Keratinocyte (primary cell): Measurements from ENCODE around the gene CSH1. TPM values are rescaled to one million over a fixed set of nuclear protein-coding genes. Genes with fewer than 3 reads are reported as not detected.

Experiments
- DNase-seq: peaks from one replicate; pipeline ENCODE4 v3.0.0-alpha.2; 2011; ENCODE audit warnings: low read depth, missing footprints, low spot score
- FAIRE-seq: peaks from 2 replicates; lab custom pipeline; 2011; peaks lifted over from hg19 to GRCh38; lab: Jason Lieb, UNC
- H2AFZ ChIP-seq: 2 replicates; pipeline ENCODE4 v1.6.0; 2012; ENCODE audit warnings: low read length, control low read depth, inconsistent platforms; ENCODE audit not compliant: control insufficient read depth
- H3K27ac ChIP-seq: 2 replicates; pipeline ENCODE4 v1.5.1; 2011; ENCODE audit warnings: low read length; ENCODE audit not compliant: control insufficient read depth, insufficient read depth
- H3K27me3 ChIP-seq: 3 replicates; pipeline ENCODE4 v1.6.0; 2011; ENCODE audit warnings: low read length; ENCODE audit not compliant: control insufficient read depth, insufficient read depth; ENCODE audit errors: extremely low read depth
- H3K36me3 ChIP-seq, 2 experiments: 2 replicates in 1 of 2; 3 replicates in 1 of 2; pipeline ENCODE4 v1.5.1; 2011; ENCODE audit warnings: low read length in 2 of 2, mild to moderate bottlenecking in 1 of 2; ENCODE audit not compliant: control insufficient read depth in 2 of 2, insufficient read depth in 2 of 2; ENCODE audit errors: extremely low read depth in 1 of 2
- H3K4me1 ChIP-seq: 3 replicates; pipeline ENCODE4 v1.5.1; 2011; ENCODE audit warnings: low read length; ENCODE audit not compliant: control insufficient read depth, insufficient read depth; ENCODE audit errors: extremely low read depth
- H3K4me2 ChIP-seq: 3 replicates; pipeline ENCODE4 v1.6.0; 2011; ENCODE audit warnings: low read depth, low read length; ENCODE audit not compliant: control insufficient read depth, insufficient read depth; ENCODE audit errors: extremely low read depth
- H3K4me3 ChIP-seq, 3 experiments: fragments of 200-600 bp in 1 of 3; sonication (generic) in 1 of 3; 2 replicates in 2 of 3; 3 replicates in 1 of 3; pipeline ENCODE4 v1.5.1; 2011 to 2016; ENCODE audit warnings: low read length in 3 of 3, mild to moderate bottlenecking in 3 of 3, control low read depth in 2 of 3, inconsistent platforms in 1 of 3, low read depth in 1 of 3, mixed read lengths in 1 of 3, mixed run types in 1 of 3, moderate library complexity in 1 of 3; ENCODE audit not compliant: control insufficient read depth in 2 of 3, insufficient read depth in 2 of 3; ENCODE audit errors: extremely low read depth in 1 of 3
- H3K79me2 ChIP-seq: 2 replicates; pipeline ENCODE4 v1.6.0; 2012; ENCODE audit warnings: low read length; ENCODE audit not compliant: control insufficient read depth, insufficient read depth
- H3K9ac ChIP-seq: 3 replicates; pipeline ENCODE4 v1.6.0; 2011; ENCODE audit warnings: low read length; ENCODE audit not compliant: control insufficient read depth, insufficient read depth; ENCODE audit errors: extremely low read depth
- H3K9me1 ChIP-seq: 3 replicates; pipeline ENCODE4 v1.6.0; 2011; ENCODE audit warnings: low read length; ENCODE audit not compliant: control insufficient read depth, insufficient read depth; ENCODE audit errors: extremely low read depth
- H3K9me3 ChIP-seq: 2 replicates; pipeline ENCODE4 v1.5.1; 2012; ENCODE audit warnings: low read depth, low read length; ENCODE audit not compliant: control insufficient read depth
- H4K20me1 ChIP-seq: 3 replicates; pipeline ENCODE4 v1.6.0; 2011; ENCODE audit warnings: low read length; ENCODE audit not compliant: control insufficient read depth, insufficient read depth; ENCODE audit errors: extremely low read depth
- CTCF ChIP-seq, 3 experiments: IDR thresholded peaks in 1 of 3; conservative IDR thresholded peaks in 1 of 3; optimal IDR thresholded peaks in 1 of 3; 2 replicates in 2 of 3; 3 replicates in 1 of 3; pipeline versions ENCODE3 to v1.5.1; 2011; ENCODE audit warnings: low read length in 3 of 3, mild to moderate bottlenecking in 3 of 3, moderate library complexity in 2 of 3, control low read depth in 1 of 3, inconsistent platforms in 1 of 3; ENCODE audit not compliant: insufficient read depth in 2 of 3; ENCODE audit errors: extremely low read depth in 1 of 3
- EZH2 ChIP-seq: IDR thresholded peaks from one replicate; pipeline ENCODE4 v1.6.1; 2012; ENCODE audit warnings: inconsistent platforms, mild to moderate bottlenecking, low read length, moderate library complexity
- dilution Hi-C: fragments of 300-500 bp; cut with MboI; formaldehyde crosslinking; loops from one replicate; pipeline ENCODE4 v1.7.0; 2020; ENCODE audit warnings: low sequenced_read_pairs; ENCODE audit not compliant: extremely low pct_ligation_motif_present
- polyA plus RNA-seq, 5 experiments: library from polyadenylated mRNA; depleted of rRNA in 3 of 5; stranded (reverse) in 3 of 5; stranded (forward) in 1 of 5; unstranded in 1 of 5; fragments of >200 nt; gene quantifications; 1 replicate in 1 of 5; 2 replicates in 3 of 5; 3 replicates in 1 of 5; pipeline versions ENCODE4 v1.2.1 to v1.2.3, GENCODE V29; 2011 to 2012; ENCODE audit warnings: missing spikeins in 2 of 5, low read depth in 1 of 5, low replicate concordance in 1 of 5

CSH1 gene
- polyA plus RNA-seq, 1 donor (not counting 4 experiments of a cell fraction or from before 2014, with no cell fraction given) = not detected

- no peak overlapping the region for H3K4me3 ChIP-seq
- H4K20me1 ChIP-seq = no peaks in the 10 kb centered on the region
- H3K79me2 ChIP-seq = no peaks in the 10 kb centered on the region
- peaks cover 20% of the 10 kb centered on the region for H3K27me3 ChIP-seq
- H2AFZ ChIP-seq = no peak overlapping the region
- dilution Hi-C loops = no loop called here
- peaks cover 12% of the 10 kb centered on the region for H3K4me1 ChIP-seq
- no peaks in the 10 kb centered on the region for H3K9me1 ChIP-seq
- no peaks in the 10 kb centered on the region for H3K9me3 ChIP-seq
- DNase-seq (no peak), FAIRE-seq (no peak)
- H3K27ac ChIP-seq = no peak overlapping the region
- no peak overlapping the region for H3K9ac ChIP-seq
- H3K4me2 ChIP-seq = no peak overlapping the region
- H3K36me3 ChIP-seq = no peaks in the 10 kb centered on the region
- TF ChIP-seq EZH2 (no peak), CTCF (optimal IDR thresholded peaks at IDR 0.05 in 1 of 3, IDR thresholded peaks at IDR 0.05 in 1 of 3, conservative IDR thresholded peaks at IDR 0.05 in 1 of 3; ENCODE audit: extremely low read depth in 1 of 3, insufficient read depth in 2 of 3, low read length in 3 of 3) (no peak)
Observed at GRCh38 chr17:63930951-63931575, 34.7 kb upstream of the CSH1 start.

GRCh38 chr17:63929860-63930766, 33.7 kb upstream of the CSH1 start:
- dilution Hi-C loops = no loop called here
- Histone ChIP-seq H3K4me2 (peak overlapping the region; percentile 53), H4K20me1 (no peaks in the 10 kb centered on the region), H3K79me2 (no peaks in the 10 kb centered on the region), H3K9me3 (no peaks in the 10 kb centered on the region), H3K4me3 (no peak overlapping the region), H3K4me1 (peaks cover 10% of the 10 kb centered on the region), H3K27me3 (peaks cover 16% of the 10 kb centered on the region), H2AFZ (peak overlapping the region; percentile 74), H3K27ac (no peak overlapping the region), H3K36me3 (no peaks in the 10 kb centered on the region), H3K9me1 (no peaks in the 10 kb centered on the region), H3K9ac (no peak overlapping the region)
- TF ChIP-seq CTCF (optimal IDR thresholded peaks at IDR 0.05 in 1 of 3, IDR thresholded peaks at IDR 0.05 in 1 of 3, conservative IDR thresholded peaks at IDR 0.05 in 1 of 3; ENCODE audit: extremely low read depth in 1 of 3, insufficient read depth in 2 of 3, low read length in 3 of 3) (no peak), EZH2 (no peak)
- peak; percentile 52 for FAIRE-seq
- DNase-seq = peak; percentile 21
